Activated T-cell treated with anti-CD3 and anti-CD28 coated beads, Interleukin-2, amount 50 U/mL, for 72 hours (primary cell): ENCODE data around the gene PIP5K1B. TPM values are rescaled to one million over a fixed set of nuclear protein-coding genes. Genes with fewer than 3 reads are reported as not detected.

ENCODE experiments used
- ATAC-seq, 2 donors: fragments of 150-1000 bp; cut with Tn5 transposase; replicated peaks in 1 of 2; 2 replicates each; pipeline ENCODE4 v1.10.0; 2021; ENCODE audit warnings: moderate library complexity in 2 of 2, mild to moderate bottlenecking in 1 of 2
- DNase-seq, 2 donors: peaks; one replicate each; pipeline ENCODE4 v3.0.0; 2021 to 2022; ENCODE audit warnings: mixed read lengths in 1 of 2
- H3K27ac Mint-ChIP-seq: one replicate; pipeline ENCODE4 v1.8.0; 2022; ENCODE audit warnings: mild to moderate bottlenecking, moderate library complexity, mixed read lengths
- H3K27me3 Mint-ChIP-seq: one replicate; pipeline ENCODE4 v1.8.0; 2022; ENCODE audit warnings: low read depth, mixed read lengths
- H3K36me3 Mint-ChIP-seq, 2 donors: one replicate each; pipeline ENCODE4 v1.8.0; 2022; ENCODE audit warnings: mixed read lengths in 2 of 2, mild to moderate bottlenecking in 1 of 2; ENCODE audit not compliant: insufficient read depth in 2 of 2
- H3K4me1 Mint-ChIP-seq: one replicate; pipeline ENCODE4 v1.8.0; 2022; ENCODE audit warnings: low read depth, mixed read lengths
- H3K4me3 Mint-ChIP-seq, 2 donors: one replicate each; pipeline ENCODE4 v1.8.0; 2022; ENCODE audit warnings: mild to moderate bottlenecking in 2 of 2, mixed read lengths in 2 of 2, moderate library complexity in 2 of 2
- H3K9me3 Mint-ChIP-seq, 2 donors: one replicate each; pipeline ENCODE4 v1.8.0; 2022; ENCODE audit warnings: mixed read lengths in 2 of 2
- total RNA-seq, 2 donors: library from RNA; stranded (reverse); gene quantifications; one replicate each; pipeline ENCODE4 v1.2.3, GENCODE V29; 2022

The PIP5K1B gene
- total RNA-seq, 2 donors from 2014 or later = 2.5 to 2.8 TPM

GRCh38 chr9:68941780-68942459, 236.9 kb downstream of the PIP5K1B start:
- Mint-ChIP-seq H3K4me1 (peaks cover 9% of the 10 kb centered on the region), H3K36me3 (peaks cover 2% of the 10 kb centered on the region in 2 donors), H3K27ac (no peak overlapping the region)

DNA sequence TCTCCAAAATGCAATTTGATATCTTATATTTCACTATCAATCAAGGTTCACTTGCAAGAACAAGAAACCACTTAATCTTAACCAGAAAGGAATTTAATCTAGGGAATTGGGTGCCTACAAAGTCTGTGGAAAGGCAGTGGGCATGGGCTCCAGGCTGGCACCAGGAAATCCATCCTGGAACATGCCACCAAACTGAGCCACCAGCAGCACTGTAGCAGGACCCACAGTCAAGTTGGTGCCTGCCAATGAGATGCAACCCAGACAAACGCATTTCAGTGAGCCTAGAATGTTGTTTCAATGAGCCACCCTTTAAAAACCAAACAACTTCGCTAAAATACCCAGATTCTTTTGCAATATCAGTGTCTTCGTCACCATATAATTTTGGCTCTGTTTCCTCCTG, 237.8 kb downstream of the PIP5K1B start:
- Mint-ChIP-seq H3K4me1 (peaks cover 16% of the 10 kb centered on the region), H3K36me3 (peaks cover 2% of the 10 kb centered on the region in 2 donors), H3K27me3 (peaks cover 26% of the 10 kb centered on the region)

More at GRCh38 chr9:68941780-68942459, 236.9 kb downstream of the PIP5K1B start:
- H3K27me3 Mint-ChIP-seq = peaks cover 26% of the 10 kb centered on the region
- DNase-seq = no peak
- H3K4me3 Mint-ChIP-seq = no peak overlapping the region
- no peak for ATAC-seq
- H3K9me3 Mint-ChIP-seq = peaks cover 0 to 1% of the 10 kb centered on the region in 2 donors

GRCh38 chr9:68947015-68947414, 242.0 kb downstream of the PIP5K1B start:
- Mint-ChIP-seq H3K27ac (peak overlapping the region; percentile 30), H3K27me3 (peaks cover 16% of the 10 kb centered on the region), H3K9me3 (no peaks in the 10 kb centered on the region), H3K36me3 (no peaks in the 10 kb centered on the region), H3K4me1 (peaks cover 50% of the 10 kb centered on the region), H3K4me3 (peak overlapping the region in 1 of 2 donors; percentile 53)
- ATAC-seq (no peak), DNase-seq (no peak)

More for the DNA sequence above, 237.8 kb downstream of the PIP5K1B start:
- ATAC-seq = no peak
- DNase-seq = no peak
- Mint-ChIP-seq H3K9me3 (peaks cover 0 to 1% of the 10 kb centered on the region in 2 donors), H3K27ac (no peak overlapping the region), H3K4me3 (no peak overlapping the region)

DNA sequence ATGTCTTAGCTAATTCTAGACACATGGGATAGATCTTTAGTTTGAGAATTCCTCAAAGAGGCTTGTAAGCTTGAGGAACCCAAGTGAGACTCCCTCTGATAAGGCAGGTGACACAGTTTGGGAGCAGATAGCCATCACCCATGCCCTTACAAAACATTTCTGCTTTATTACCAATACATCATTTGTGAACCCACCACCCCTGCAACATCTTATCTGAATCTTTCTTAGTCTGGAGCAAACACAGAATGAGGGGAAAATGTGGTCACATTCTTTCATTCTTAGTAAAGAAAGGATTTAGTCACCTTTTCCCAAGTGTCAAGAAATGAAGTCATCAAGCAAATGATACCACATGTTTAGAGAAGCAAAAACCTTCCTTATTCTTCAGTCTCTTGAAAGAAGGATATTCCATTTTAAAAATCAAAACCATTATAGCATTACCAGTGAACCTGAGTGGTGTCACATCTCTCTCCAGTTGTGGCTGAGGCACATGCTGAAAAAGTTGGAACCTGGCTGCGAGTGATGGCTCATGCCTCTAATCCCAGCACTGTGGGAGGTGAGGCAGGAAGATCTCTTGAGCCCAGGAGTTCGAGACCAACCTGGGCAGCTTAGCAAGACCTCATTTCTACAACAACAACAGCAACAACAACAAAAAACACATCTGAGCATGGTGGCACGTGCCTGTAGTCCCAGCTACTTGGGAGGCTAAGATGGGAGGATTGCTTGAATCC, 243.0 kb downstream of the PIP5K1B start:
- Mint-ChIP-seq H3K27ac (peak overlapping the region; percentile 32), H3K9me3 (no peaks in the 10 kb centered on the region), H3K36me3 (no peaks in the 10 kb centered on the region), H3K4me3 (peak overlapping the region; percentile 33 to 58), H3K27me3 (peaks cover 16% of the 10 kb centered on the region), H3K4me1 (peaks cover 55% of the 10 kb centered on the region)
- ATAC-seq (peak; percentile 86 to 87), DNase-seq (peak; percentile 15 to 29)

- H3K27ac Mint-ChIP-seq = peak overlapping the region; percentile 57
- peaks cover 59% of the 10 kb centered on the region for H3K4me1 Mint-ChIP-seq
- no peaks in the 10 kb centered on the region for H3K9me3 Mint-ChIP-seq
- no peaks in the 10 kb centered on the region for H3K36me3 Mint-ChIP-seq
- H3K4me3 Mint-ChIP-seq = peak overlapping the region; percentile 22 to 62
- ATAC-seq = peak in 1 of 2 donors; percentile 36
- peak; percentile 24 to 48 for DNase-seq
- peaks cover 23% of the 10 kb centered on the region for H3K27me3 Mint-ChIP-seq
Observed at GRCh38 chr9:68949271-68950000, 244.4 kb downstream of the PIP5K1B start.

GRCh38 chr9:68950188-68950587, 245.1 kb downstream of the PIP5K1B start:
- DNase-seq (no peak), ATAC-seq (no peak)
- Mint-ChIP-seq H3K9me3 (no peaks in the 10 kb centered on the region), H3K27ac (no peak overlapping the region), H3K4me1 (peaks cover 64% of the 10 kb centered on the region), H3K27me3 (peaks cover 23% of the 10 kb centered on the region), H3K36me3 (no peaks in the 10 kb centered on the region), H3K4me3 (no peak overlapping the region)

- no peaks in the 10 kb centered on the region for H3K36me3 Mint-ChIP-seq
- peaks cover 23% of the 10 kb centered on the region for H3K27me3 Mint-ChIP-seq
- no peak for DNase-seq
- no peak for ATAC-seq
- H3K27ac Mint-ChIP-seq = no peak overlapping the region
- peaks cover 69% of the 10 kb centered on the region for H3K4me1 Mint-ChIP-seq
- no peaks in the 10 kb centered on the region for H3K9me3 Mint-ChIP-seq
- no peak overlapping the region for H3K4me3 Mint-ChIP-seq
Observed at GRCh38 chr9:68950689-68951088, 245.6 kb downstream of the PIP5K1B start.

GRCh38 chr9:68951879-68952659, 247.0 kb downstream of the PIP5K1B start:
- no peaks in the 10 kb centered on the region for H3K9me3 Mint-ChIP-seq
- H3K4me3 Mint-ChIP-seq = peak overlapping the region in 1 of 2 donors; percentile 69
- H3K27ac Mint-ChIP-seq = peak overlapping the region; percentile 52
- H3K4me1 Mint-ChIP-seq = peaks cover 65% of the 10 kb centered on the region
- peak; percentile 40 to 61 for ATAC-seq
- DNase-seq = no peak
- H3K27me3 Mint-ChIP-seq = peaks cover 14% of the 10 kb centered on the region
- no peaks in the 10 kb centered on the region for H3K36me3 Mint-ChIP-seq

GRCh38 chr9:68953771-68954170, 248.7 kb downstream of the PIP5K1B start:
- H3K27ac Mint-ChIP-seq = no peak overlapping the region
- no peak for DNase-seq
- H3K4me3 Mint-ChIP-seq = no peak overlapping the region
- no peak for ATAC-seq
- H3K4me1 Mint-ChIP-seq = peaks cover 48% of the 10 kb centered on the region
- H3K9me3 Mint-ChIP-seq = no peaks in the 10 kb centered on the region
- H3K36me3 Mint-ChIP-seq = no peaks in the 10 kb centered on the region
- peaks cover 7% of the 10 kb centered on the region for H3K27me3 Mint-ChIP-seq

GRCh38 chr9:68955330-68955729, 250.3 kb downstream of the PIP5K1B start:
- H3K27me3 Mint-ChIP-seq = peaks cover 19% of the 10 kb centered on the region
- H3K4me1 Mint-ChIP-seq = peaks cover 34% of the 10 kb centered on the region
- no peaks in the 10 kb centered on the region for H3K36me3 Mint-ChIP-seq
- peak overlapping the region; percentile 55 to 71 for H3K4me3 Mint-ChIP-seq
- no peak overlapping the region for H3K27ac Mint-ChIP-seq
- H3K9me3 Mint-ChIP-seq = no peaks in the 10 kb centered on the region
- DNase-seq (no peak), ATAC-seq (peak; percentile 64 to 73)

GRCh38 chr9:68957479-68957878, 252.4 kb downstream of the PIP5K1B start:
- Mint-ChIP-seq H3K9me3 (no peaks in the 10 kb centered on the region), H3K4me3 (no peak overlapping the region), H3K27ac (no peak overlapping the region), H3K27me3 (peaks cover 34% of the 10 kb centered on the region), H3K36me3 (no peaks in the 10 kb centered on the region), H3K4me1 (peaks cover 20% of the 10 kb centered on the region)
- no peak for ATAC-seq
- no peak for DNase-seq

GRCh38 chr9:68961587-68961986, 256.5 kb downstream of the PIP5K1B start:
- H3K4me1 Mint-ChIP-seq = no peaks in the 10 kb centered on the region
- no peaks in the 10 kb centered on the region for H3K9me3 Mint-ChIP-seq
- ATAC-seq = no peak
- no peak overlapping the region for H3K4me3 Mint-ChIP-seq
- H3K27ac Mint-ChIP-seq = no peak overlapping the region
- DNase-seq = no peak
- peaks cover 39% of the 10 kb centered on the region for H3K27me3 Mint-ChIP-seq
- no peaks in the 10 kb centered on the region for H3K36me3 Mint-ChIP-seq
